Fibroblast of skin of back (primary cell): Measurements from ENCODE around the gene TRIM22.
"Not testable (repeated sequence)": the region's sequence is repeated elsewhere in the genome, so short reads cannot be mapped to it uniquely, and the experiment has no call there.

Experiments used
- DNase-seq: peaks from one replicate; pipeline ENCODE4 v3.0.0-alpha.2; 2013

Gene TRIM22

DNA sequence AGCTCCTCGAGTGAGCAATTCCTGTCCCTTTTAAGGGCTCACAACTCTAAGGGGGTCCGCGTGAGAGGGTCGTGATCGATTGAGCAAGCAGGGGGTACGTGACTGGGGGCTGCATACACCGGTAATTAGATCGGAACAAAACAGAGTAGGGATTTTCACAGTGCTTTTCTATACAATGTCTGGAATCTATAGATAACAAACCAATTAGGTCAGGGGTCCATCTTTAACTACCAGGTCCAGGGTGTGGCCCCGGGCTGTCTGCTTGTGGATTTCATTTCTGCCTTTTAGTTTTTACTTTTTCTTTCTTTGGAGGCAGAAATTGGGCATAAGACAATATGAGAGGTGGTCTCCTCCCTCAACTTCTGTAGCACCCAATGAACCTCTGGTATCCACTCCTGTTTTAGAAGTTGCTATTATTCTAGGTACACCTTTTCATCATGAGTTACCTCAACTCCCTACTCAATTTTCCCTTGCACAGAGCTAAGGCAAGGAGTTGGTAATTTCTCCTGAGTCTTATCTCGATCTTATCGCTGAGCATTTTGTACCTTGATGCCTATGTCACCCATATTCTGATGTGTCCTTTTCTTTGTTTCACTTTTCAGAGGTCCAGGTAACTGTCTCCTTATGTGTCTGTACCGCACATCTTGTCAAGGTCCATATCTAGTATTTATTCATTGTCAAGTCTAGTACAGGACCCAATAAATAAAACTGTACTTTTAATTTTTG is 1.8 kb downstream of the TRIM22 start:
- DNase-seq = not testable (repeated sequence)

DNA sequence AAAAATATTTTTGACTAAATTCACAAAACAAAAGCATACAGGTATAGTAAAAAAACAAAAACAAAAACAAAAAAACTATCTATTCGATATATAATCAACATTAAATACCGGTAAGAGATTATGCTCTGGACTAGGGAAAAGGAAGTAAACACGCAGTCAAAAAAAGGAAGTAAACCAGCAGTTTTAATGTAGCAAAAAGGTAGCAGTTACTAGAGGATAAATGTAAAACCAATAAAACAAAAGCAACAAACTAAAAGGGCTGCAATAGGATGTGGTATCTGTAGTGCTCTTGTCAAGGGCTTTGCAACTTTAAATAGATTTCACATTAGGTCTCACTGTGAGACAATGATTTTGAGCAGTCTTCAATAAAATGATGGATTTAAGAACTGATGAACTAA is 2.4 kb downstream of the TRIM22 start:
- no peak for DNase-seq

DNA sequence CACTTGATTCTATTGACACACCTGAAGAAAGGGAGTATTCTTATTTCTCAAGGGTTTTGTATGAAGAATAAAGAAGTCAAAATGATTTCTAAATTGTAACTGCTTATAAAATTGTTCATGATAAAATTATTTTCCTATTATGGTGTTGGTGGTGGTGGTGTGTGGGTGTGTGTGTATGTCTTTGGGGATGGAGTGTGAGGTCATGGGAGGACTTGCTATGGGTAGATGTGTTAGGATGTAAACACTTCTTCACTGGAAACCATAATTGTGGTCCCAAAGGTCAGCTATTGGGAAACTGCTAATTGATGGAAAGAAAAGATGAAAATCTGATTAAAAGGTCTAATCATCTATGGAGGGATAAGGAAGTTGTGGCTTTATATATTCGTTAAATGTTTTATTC is 5.1 kb downstream of the TRIM22 start:
- no peak for DNase-seq

GRCh38 chr11:5695580-5695979 is 6.0 kb downstream of the TRIM22 start:
- DNase-seq = no peak

GRCh38 chr11:5696210-5696609 is 6.6 kb downstream of the TRIM22 start:
- no peak for DNase-seq

DNA sequence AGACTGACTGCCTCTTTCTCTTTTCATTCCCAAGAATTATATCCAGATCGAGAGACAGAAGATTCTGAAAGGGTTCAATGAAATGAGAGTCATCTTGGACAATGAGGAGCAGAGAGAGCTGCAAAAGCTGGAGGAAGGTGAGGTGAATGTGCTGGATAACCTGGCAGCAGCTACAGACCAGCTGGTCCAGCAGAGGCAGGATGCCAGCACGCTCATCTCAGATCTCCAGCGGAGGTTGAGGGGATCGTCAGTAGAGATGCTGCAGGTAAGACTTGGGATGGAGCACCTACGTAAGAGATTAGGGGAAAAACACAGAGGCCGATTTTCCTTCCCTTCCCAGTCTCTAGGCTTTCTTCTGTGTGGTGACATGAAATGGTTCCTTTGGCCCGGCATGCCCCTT is 8.7 kb downstream of the TRIM22 start:
- DNase-seq = no peak

GRCh38 chr11:5700421-5701054 is 10.9 kb downstream of the TRIM22 start:
- DNase-seq = no peak

GRCh38 chr11:5701055-5701577 is 11.5 kb downstream of the TRIM22 start:
- no peak for DNase-seq

GRCh38 chr11:5703741-5704536 is 14.3 kb downstream of the TRIM22 start:
- DNase-seq = no peak

DNA sequence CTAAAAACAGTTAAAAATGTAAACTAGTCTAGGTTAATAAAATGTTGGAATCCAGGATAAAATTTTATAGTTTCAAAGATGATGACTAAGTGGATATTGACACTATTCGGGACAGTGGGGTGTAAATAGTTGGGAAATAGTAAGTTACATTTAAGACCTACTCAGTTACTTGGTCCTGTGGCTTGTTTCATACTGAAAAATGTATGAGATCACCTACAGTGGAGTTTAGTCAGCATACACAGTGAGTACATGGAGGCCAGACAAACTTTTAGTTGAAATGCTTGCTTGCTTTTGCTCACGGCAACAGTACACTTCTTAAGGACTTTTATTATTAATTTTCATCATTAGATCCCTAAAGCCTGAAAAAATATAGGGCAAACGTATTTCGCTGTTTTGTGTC is 16.1 kb downstream of the TRIM22 start:
- DNase-seq = no peak

DNA sequence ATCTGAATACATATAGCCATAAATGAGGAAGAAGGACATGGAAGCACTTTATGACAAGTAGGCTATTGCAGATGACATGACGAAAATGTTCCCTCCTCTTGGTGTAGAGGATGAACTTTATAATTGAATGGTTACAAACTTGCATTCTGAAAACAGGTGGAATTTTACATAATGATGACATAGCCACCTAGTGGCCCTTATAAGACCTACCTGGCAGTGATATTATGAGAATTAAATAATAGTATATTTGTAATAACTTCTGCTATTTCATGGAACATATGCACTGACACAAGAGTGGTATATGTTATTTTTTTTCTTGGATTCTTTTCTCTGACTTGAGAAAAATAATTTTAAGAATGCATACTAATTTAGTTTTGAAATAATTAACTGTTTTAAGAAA is 22.9 kb downstream of the TRIM22 start:
- DNase-seq = no peak

DNA sequence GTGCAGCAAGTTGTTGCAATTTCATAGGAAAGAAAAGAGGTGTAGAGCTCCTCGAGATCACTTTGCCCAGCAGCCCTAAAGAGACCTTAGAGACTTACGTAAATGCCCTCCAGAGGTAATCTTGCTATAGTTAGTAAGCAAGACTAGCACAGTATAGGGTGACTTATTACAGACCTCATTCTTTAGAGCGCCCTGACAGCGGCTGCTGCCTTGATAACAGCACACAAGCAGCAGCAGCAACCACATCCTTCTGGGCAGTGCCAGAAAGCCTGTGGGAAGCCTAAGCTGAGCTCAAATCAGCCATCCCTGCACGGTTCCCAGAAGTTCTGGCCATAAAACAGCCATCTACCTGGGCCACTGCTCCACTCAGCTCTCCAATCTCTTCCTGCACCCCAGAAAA is 24.1 kb downstream of the TRIM22 start:
- no peak for DNase-seq

- DNase-seq = not testable (repeated sequence)
Measured at GRCh38 chr11:5716518-5716917, 26.9 kb downstream of the TRIM22 start.

- peak; percentile 24 for DNase-seq
Measured at GRCh38 chr11:5719703-5720495, 30.3 kb downstream of the TRIM22 start.

DNA sequence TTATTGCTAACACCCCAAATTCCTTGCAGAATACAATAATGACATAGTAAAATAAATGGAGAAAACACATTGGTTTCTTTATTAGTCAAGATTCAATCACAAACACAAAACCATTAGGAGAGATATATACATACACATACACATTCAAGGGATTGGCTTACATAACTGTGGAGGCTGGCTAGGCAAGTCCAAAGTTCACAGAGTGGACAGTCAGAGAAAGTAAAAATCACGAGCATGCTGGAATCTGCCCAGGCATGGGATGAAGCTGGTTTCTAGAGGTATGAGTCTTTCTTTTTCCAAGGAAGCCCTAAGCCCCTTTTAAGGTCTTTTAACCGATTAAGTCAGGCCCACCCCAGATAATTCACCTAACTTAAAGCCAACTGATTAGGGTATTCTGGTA is 33.0 kb downstream of the TRIM22 start:
- DNase-seq = no peak

DNA sequence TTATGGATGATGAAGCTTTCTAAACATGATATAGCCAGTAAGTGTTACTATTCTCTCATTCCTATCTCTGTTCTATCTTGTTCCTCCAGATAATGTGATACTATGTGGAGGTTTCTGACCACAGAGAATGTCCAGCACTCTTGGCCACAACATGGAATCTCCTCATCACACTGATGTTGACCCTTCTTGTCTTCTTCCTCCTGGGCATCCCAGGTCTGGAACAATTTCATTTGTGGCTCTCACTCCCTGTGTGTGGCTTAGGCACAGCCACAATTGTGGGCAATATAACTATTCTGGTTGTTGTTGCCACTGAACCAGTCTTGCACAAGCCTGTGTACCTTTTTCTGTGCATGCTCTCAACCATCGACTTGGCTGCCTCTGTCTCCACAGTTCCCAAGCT is 36.8 kb downstream of the TRIM22 start:
- DNase-seq = no peak

GRCh38 chr11:5727691-5728090 is 38.1 kb downstream of the TRIM22 start:
- no peak for DNase-seq

- DNase-seq = no peak
Measured at GRCh38 chr11:5736396-5736795, 46.8 kb downstream of the TRIM22 start, which contains the start of gene OR56B1. Gene OR56B1 (plus strand): TSS chr11:5736448. CDS start chr11:5736517, 69 bp downstream.

DNA sequence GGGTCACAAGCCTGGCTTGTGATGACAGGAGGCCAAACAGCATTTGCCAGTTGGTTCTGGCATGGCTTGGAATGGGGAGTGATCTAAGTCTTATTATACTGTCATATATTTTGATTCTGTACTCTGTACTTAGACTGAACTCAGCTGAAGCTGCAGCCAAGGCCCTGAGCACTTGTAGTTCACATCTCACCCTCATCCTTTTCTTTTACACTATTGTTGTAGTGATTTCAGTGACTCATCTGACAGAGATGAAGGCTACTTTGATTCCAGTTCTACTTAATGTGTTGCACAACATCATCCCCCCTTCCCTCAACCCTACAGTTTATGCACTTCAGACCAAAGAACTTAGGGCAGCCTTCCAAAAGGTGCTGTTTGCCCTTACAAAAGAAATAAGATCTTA is 47.5 kb downstream of the TRIM22 start:
- DNase-seq = no peak

GRCh38 chr11:5737670-5738392 is 48.2 kb downstream of the TRIM22 start:
- DNase-seq = no peak

DNA sequence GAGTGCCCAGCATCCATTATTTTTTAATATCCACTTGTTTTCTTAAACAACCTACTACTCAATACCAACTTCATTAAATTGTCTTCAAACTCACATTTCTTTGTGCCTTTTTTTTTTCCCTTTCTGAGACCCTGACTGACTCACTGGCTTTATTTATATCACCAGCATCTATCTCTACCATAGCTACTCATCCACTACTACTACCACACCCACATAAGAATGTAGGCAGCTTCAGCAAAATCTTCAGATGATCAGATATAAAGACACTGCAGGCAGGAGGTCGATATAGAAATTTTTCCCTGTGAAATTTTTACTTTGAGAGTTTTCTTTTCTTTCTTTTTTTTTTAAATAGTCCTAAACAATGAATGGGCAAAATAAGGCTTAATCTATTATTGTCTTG is 48.8 kb downstream of the TRIM22 start:
- DNase-seq = no peak

GRCh38 chr11:5746614-5747013 is 57.0 kb downstream of the TRIM22 start:
- DNase-seq = no peak
